GM19238 (cell line): Measurements from ENCODE around the gene C2.
"Not testable (repeated sequence)": the region's sequence is repeated elsewhere in the genome, so short reads cannot be mapped to it uniquely, and the experiment has no call there.

ENCODE experiments used
- DNase-seq: peaks from one replicate; pipeline ENCODE4 v3.0.0; 2011; ENCODE audit warnings: low spot score; ENCODE audit not compliant: insufficient read length

Gene C2

DNA sequence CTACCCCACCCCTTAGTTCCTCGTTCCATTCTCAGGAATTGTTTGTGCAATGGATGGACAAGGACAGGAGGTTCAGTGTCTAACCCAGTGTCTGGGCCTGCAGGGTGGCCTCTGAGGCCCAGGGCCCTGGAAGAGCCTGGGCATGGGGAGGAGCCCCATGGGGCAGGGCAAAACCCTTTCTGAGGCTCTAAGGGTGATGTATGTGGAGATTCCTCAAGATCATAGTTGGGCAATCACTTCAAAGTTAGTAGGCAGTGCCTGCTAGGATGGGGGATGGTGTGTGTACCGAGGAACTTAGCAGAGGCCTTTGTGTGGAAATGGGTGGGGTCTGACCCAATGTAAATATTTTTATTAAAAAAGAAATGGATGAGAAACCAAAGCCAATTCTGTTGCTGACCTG is 6.7 kb upstream of the C2 start:
- no peak for DNase-seq

DNA sequence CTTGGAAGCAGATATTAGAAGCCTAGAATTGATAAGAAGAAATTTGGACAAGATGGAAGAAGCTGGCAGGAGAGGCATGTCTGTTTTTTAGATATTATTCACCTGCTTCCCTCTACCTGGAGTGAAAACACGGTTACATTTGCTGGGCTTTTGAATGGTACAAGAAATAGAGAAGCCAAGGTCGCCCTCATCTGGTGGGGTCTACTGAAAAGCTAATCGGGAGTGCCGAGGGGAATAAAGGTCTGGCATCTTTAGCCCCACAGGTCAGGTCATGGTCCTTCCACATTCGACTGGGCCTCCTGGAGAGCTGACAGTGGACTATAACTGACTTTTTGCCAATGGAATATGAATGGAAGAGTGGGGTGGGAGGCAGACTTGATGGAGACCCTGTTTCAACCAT is 4.6 kb upstream of the C2 start:
- no peak for DNase-seq

DNA sequence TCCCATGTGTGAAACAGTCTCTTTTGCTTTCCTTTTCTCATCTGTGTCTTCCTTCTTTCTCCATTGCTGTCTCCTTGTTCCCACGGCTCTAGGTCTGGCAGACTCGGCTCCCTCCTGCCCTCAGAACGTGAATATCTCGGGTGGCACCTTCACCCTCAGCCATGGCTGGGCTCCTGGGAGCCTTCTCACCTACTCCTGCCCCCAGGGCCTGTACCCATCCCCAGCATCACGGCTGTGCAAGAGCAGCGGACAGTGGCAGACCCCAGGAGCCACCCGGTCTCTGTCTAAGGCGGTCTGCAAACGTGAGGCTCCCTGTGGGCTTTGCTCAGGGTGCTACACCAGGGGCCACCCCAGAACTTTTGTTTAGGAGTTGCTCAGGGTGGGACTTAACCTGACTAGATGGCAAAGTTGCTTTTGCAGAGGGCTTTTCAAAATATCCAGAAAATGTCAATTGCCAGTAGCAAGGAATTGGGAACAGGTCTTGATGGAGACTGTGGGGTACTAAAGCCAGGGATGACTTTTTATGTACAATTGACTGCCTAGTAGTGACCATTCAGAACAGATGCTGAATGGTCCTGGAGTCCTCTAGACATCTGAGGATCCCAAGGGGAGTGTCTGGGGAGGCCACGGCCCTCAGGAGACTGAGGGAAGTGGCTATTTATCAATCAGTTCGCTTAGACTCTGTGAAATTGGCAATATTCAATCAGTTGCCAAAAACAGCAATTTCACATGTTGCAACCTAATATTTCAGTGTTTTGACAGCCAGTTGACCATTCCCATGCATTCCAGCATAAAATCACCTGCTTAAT is 550 bp downstream of the C2 start:
- no peak for DNase-seq

DNA sequence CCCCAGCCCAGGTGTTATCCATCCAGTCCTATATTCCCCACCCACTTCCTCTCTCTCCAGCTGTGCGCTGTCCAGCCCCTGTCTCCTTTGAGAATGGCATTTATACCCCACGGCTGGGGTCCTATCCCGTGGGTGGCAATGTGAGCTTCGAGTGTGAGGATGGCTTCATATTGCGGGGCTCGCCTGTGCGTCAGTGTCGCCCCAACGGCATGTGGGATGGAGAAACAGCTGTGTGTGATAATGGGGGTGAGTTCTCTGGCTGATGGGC is 1.1 kb downstream of the C2 start:
- no peak for DNase-seq

DNA sequence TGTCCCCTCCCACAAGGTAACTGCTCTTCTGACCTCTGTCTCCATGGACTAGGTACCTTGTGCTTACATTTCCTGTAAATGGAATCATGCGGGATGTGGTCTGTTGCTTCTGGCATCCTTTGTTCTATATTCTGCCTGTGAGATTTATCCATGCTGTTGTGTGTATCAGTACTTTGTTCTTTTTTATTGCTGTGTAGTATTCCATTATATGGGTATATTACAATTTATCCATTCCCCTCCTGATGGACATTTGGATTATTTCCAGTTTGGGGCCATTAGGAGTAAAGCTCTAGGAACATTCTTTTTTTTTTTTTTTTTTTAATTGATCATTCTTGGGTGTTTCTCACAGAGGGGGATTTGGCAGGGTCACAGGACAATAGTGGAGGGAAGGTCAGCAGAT is 3.4 kb downstream of the C2 start:
- DNase-seq: no peak

DNA sequence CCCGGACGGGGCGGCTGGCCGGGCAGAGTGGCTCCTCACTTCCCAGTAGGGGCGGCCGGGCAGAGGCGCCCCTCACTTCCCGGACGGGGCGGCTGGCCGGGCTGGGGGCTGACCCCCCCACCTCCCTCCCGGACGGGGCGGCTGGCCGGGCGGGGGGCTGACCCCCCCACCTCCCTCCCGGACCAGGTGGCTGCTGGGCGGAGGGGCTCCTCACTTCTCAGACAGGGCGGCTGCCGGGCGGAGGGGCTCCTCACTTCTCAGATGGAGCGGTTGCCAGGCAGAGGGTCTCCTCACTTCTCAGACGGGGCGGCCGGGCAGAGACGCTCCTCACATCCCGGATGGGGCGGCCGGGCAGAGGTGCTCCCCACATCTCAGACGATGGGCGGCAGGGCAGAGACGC is 4.6 kb downstream of the C2 start:
- DNase-seq: not testable (repeated sequence)

DNA sequence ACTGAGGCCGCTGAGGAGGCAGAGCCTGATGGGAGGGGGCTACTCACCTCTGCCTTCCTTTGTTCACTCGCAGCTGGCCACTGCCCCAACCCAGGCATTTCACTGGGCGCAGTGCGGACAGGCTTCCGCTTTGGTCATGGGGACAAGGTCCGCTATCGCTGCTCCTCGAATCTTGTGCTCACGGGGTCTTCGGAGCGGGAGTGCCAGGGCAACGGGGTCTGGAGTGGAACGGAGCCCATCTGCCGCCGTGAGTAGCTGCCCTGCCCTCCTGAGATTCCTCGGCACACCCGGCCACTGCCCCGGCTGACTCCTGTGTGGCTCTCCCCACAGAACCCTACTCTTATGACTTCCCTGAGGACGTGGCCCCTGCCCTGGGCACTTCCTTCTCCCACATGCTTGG is 6.0 kb downstream of the C2 start:
- DNase-seq: no peak

DNA sequence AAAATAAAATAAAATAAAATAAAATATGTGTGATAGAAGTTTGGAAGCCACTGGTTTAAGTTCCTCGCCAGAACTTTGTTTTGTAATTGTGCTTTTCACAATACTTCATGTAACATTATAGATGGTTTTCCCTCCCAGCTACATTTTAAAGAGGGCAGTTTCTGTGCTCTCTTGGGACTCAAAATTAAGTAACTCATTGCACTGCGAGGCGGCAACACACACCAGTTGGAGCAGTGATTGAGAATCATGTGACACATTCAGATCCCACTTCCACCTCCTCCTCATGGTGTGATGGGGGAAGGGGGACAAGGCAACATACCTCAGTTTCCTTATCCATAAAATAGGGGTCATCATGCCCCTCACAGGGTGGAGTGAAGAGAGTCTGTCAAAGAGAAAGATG is 7.5 kb downstream of the C2 start:
- DNase-seq: no peak

DNA sequence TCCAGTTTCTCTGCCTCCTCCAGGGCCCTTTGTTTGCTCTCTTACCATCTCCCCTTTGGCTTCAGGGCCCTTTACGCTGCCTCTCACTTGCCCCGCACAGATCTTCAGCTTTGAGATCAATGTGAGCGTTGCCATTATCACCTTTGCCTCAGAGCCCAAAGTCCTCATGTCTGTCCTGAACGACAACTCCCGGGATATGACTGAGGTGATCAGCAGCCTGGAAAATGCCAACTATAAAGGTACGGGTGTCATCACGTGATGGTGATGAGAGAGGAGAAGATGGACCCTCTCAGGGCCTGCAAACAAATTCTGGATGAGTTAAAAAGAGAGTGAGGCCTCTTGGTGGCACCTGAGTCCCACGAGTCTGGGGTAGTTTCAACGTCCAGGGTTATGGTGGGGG is 8.3 kb downstream of the C2 start:
- no peak for DNase-seq

DNA sequence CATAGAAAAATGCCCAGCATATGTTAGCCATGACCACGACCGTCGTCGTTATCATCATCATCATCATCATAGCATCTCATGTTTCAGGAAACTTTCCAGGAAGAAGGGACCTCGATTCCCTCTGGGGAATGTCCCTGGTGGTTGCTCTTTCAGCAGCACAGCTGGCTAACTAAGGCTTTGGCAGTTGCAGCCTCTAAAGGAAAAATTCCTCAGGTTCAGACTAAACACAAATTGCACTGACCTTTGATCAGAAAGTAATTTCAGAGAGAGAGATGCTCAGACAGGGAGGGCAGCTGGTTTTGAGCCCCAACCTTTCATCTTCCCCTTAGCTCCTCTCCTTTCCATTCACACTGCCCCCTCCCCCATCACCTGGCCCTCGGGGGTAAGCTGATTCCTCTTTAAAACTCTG is 12.7 kb downstream of the C2 start:
- DNase-seq: no peak

DNA sequence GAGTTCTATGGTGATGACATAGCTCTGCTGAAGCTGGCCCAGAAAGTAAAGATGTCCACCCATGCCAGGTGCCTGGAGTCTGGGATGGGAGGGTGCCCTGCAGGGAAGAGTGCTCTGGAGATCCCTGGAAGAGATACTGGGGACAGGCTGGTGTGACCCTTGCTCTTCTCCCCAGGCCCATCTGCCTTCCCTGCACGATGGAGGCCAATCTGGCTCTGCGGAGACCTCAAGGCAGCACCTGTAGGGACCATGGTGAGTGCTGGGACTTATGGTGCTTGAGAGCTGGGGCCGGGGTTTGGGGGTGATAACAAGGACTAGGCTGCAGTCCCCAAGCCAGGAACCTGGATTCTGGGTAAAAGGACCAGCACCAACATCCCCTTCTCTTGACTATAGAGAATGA is 16.2 kb downstream of the C2 start:
- DNase-seq: no peak

DNA sequence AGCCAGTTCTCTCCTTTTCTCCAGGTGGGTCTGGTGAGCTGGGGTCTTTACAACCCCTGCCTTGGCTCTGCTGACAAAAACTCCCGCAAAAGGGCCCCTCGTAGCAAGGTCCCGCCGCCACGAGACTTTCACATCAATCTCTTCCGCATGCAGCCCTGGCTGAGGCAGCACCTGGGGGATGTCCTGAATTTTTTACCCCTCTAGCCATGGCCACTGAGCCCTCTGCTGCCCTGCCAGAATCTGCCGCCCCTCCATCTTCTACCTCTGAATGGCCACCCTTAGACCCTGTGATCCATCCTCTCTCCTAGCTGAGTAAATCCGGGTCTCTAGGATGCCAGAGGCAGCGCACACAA is 17.6 kb downstream of the C2 start:
- DNase-seq: no peak

DNA sequence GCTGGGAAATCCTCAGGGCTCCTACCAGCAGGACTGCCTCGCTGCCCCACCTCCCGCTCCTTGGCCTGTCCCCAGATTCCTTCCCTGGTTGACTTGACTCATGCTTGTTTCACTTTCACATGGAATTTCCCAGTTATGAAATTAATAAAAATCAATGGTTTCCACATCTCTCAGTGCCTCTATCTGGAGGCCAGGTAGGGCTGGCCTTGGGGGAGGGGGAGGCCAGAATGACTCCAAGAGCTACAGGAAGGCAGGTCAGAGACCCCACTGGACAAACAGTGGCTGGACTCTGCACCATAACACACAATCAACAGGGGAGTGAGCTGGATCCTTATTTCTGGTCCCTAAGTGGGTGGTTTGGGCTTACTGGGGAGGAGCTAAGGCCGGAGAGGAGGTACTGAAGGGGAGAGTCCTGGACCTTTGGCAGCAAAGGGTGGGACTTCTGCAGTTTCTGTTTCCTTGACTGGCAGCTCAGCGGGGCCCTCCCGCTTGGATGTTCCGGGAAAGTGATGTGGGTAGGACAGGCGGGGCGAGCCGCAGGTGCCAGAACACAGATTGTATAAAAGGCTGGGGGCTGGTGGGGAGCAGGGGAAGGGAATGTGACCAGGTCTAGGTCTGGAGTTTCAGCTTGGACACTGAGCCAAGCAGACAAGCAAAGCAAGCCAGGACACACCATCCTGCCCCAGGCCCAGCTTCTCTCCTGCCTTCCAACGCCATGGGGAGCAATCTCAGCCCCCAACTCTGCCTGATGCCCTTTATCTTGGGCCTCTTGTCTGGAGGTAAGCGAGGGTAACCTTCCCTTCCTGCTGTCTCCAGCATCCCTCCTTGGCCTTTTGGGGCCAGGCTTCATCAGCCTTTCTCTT is 18.2 kb downstream of the C2 start, which contains the start of gene CFB:
TSS of gene CFB (plus strand) at position 589 of the 863 bp plus-strand sequence. CDS start at position 716, 127 bp downstream.
- no peak for DNase-seq

DNA sequence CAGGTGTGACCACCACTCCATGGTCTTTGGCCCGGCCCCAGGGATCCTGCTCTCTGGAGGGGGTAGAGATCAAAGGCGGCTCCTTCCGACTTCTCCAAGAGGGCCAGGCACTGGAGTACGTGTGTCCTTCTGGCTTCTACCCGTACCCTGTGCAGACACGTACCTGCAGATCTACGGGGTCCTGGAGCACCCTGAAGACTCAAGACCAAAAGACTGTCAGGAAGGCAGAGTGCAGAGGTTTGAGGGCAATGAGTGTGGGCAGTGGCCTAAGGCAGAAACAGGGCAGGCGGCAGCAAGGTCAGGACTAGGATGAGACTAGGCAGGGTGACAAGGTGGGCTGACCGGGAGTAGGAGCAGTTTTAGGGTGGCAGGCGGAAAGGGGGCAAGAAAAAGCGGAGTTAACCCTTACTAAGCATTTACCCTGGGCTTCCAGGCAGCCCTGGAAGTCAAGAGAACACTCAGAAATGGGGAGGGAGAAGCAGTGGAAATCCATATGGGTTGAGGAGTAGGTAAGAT is 18.9 kb downstream of the C2 start:
- no peak for DNase-seq

DNA sequence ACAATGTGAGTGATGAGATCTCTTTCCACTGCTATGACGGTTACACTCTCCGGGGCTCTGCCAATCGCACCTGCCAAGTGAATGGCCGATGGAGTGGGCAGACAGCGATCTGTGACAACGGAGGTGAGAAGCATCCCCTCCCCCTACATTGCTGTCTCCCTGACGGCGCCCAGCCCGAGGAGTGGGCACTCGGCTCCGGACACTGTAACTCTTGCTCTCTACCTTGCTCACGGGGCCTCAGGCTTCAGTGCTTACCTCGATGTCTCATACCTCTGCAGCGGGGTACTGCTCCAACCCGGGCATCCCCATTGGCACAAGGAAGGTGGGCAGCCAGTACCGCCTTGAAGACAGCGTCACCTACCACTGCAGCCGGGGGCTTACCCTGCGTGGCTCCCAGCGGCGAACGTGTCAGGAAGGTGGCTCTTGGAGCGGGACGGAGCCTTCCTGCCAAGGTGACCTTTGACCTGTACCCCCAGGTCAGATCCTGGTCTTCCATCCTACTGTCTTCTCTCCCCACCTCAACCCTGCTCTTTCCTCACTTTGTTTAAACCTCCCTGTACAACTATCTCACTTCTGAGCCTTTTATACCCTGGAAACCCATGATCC is 19.7 kb downstream of the C2 start:
- no peak for DNase-seq

DNA sequence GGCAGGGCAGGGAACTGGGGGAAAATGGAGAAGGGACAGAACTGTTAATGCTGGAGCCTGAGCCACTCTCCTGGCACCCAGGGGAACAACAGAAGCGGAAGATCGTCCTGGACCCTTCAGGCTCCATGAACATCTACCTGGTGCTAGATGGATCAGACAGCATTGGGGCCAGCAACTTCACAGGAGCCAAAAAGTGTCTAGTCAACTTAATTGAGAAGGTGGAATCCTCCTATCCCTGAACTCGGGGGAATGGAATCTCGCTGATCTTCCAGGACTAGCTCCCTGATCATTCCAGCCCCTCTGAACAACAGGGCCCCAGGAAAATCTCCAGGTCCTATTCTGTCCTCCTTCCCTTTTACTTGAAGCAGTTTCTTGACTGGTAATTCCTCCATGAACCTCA is 20.3 kb downstream of the C2 start:
- DNase-seq: no peak

DNA sequence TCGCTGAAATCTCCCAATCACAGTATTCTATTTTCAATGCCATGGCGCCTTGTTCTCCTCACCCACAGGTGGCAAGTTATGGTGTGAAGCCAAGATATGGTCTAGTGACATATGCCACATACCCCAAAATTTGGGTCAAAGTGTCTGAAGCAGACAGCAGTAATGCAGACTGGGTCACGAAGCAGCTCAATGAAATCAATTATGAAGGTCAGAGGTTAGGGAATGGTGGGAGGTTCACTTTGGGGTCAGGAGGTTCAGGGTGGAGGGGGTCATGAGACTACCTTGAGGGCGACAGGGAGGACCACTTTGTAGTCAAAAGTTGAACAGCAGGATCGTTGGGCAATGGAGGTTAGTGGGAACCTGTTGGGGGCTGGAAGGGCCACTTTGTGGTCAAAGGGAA is 20.8 kb downstream of the C2 start:
- no peak for DNase-seq

DNA sequence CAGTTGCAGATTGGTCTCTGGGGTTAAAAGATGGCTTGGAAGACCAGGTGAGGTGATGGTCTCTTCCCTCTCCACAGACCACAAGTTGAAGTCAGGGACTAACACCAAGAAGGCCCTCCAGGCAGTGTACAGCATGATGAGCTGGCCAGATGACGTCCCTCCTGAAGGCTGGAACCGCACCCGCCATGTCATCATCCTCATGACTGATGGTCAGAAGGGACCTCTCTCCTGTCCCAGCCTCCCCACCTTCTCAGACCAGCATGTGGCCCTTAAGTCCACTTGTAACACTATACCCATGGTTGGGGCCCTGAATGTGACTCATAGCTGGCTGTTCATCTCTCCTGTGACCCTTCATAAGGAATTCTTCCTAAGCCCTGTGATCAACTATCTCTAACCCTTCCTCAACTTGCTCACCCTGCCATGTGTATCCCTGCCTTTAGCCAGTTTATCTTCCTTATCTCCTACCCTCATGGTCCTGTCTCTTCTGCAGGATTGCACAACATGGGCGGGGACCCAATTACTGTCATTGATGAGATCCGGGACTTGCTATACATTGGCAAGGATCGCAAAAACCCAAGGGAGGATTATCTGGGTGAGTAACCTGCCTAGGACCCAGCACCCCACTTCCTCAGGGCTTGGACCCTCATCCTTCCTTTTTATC is 21.4 kb downstream of the C2 start:
- no peak for DNase-seq

DNA sequence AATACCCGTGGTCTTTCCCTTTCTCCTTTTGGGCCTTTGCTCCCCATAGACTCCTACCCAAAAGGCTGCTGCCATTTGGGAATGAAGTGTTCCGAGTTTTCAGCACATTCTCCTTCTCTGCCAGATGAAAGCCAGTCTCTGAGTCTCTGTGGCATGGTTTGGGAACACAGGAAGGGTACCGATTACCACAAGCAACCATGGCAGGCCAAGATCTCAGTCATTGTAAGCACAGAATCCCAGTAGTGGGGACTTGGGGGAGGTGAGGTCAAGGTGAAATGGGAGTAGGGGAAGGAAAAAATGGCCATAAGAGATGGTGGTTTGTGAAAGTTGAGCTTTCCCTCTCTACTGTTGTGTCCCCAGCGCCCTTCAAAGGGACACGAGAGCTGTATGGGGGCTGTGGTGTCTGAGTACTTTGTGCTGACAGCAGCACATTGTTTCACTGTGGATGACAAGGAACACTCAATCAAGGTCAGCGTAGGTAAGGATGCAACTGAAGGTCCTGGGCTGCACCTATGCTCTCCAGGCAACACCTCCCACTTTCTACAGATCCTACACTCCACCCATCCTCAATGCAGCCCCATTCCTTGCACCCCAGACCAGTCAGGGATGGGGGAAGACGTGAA is 22.5 kb downstream of the C2 start:
- DNase-seq: no peak

DNA sequence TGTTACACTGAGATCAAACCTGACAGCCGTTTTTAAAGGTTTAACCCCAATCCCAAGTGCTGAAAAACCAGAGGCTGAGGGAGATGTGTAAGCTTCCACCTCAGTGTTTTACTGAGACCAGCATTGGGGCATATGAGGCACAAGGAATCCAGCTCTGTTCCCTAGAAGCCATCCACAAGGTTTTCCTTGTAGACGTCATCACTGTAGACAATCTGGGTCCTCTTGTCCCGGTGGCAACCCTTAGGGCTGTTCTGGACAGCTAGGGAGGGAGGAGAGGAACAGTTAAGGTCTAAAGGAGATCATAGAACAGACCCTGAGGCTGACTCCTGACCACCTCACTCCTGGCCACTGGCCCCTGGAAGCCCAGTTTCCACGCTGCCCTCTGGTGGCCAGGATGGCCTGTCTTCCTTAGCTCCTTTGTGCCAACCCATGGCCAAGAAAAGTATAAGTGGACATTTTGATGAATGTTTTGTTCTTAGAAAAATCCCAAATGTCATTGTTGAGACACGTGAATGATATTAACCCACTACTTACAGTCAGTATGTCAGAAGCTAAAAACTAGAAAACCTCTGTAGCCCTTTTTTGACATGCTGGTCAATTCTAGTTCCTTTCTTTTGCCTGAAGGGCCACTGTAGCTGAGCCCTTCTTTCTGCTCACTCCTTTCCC is 24.8 kb downstream of the C2 start:
- no peak for DNase-seq

DNA sequence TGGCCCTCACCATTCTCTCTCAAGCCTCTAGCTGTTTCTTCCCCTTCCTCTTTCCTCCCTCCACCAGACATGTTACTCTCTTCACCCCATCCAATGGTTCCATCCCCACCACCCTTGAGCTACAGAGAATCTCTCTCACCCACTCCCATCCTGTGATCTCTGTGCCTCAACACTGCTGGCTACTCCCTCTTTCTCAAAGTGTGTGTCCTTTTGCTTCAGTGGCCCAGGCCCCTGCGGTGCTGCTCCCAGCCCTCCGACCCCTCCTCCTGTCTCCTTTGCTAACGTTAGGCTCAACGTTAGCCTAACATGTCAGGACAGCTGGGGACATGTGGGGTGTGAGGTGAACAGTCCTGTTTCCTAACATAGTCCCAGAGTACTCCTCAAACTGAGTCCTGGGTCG is 25.4 kb downstream of the C2 start:
- no peak for DNase-seq
